Breast epithelium (tissue), 4 donors: ENCODE results near the gene JPH3. TPM values are rescaled to one million over a fixed set of nuclear protein-coding genes. Genes with fewer than 3 reads are reported as not detected.
"Not testable (repeated sequence)": the region's sequence is repeated elsewhere in the genome, so short reads cannot be mapped to it uniquely, and the experiment has no call there.

Source experiments
- DNase-seq, 2 donors: peaks; one replicate each; pipeline ENCODE4 v3.0.0-alpha.2; 2019; ENCODE audit warnings: low spot score in 2 of 2
- H3K27ac ChIP-seq, 2 donors: fragments of 200-600 bp; sonication (generic) in 1 of 2; one replicate each; pipeline ENCODE4 v1.5.1; 2016 to 2019; ENCODE audit warnings: mild to moderate bottlenecking in 1 of 2
- H3K27me3 ChIP-seq, 2 donors: fragments of 200-600 bp; sonication (generic) in 1 of 2; one replicate each; pipeline versions ENCODE4 v1.5.1 to v1.6.0; 2017 to 2019; ENCODE audit warnings: control low read depth in 1 of 2, mild to moderate bottlenecking in 1 of 2
- H3K36me3 ChIP-seq: fragments of 200-600 bp; one replicate; pipeline ENCODE4 v1.5.1; 2019
- H3K4me1 ChIP-seq, 2 donors: fragments of 200-600 bp; sonication (generic); one replicate each; pipeline ENCODE4 v1.5.1; 2016 to 2019; ENCODE audit warnings: control low read depth in 1 of 2
- H3K4me3 ChIP-seq, 3 donors: fragments of 200-600 bp; sonication (generic); 1 replicate in 2 of 3; 2 replicates in 1 of 3; pipeline ENCODE4 v1.5.1; 2016 to 2019; ENCODE audit warnings: mild to moderate bottlenecking in 3 of 3, moderate library complexity in 2 of 3
- H3K9me3 ChIP-seq, 2 donors: fragments of 200-600 bp; sonication (generic) in 1 of 2; one replicate each; pipeline ENCODE4 v1.5.1; 2016 to 2019; ENCODE audit warnings: control low read depth in 1 of 2
- CTCF ChIP-seq, 3 donors: fragments of 450-650 bp; IDR thresholded peaks; one replicate each; pipeline ENCODE4 v1.5.1; 2016 to 2017; ENCODE audit warnings: antibody characterized with exemption in 3 of 3, mild to moderate bottlenecking in 3 of 3, moderate library complexity in 3 of 3
- POLR2A ChIP-seq: fragments of 450-650 bp; IDR thresholded peaks from one replicate; pipeline ENCODE4 v1.6.1; 2016; ENCODE audit warnings: antibody characterized with exemption, mild to moderate bottlenecking, moderate library complexity
- POLR2AphosphoS5 ChIP-seq, 3 donors: sonication (generic); formaldehyde crosslinking; IDR thresholded peaks; one replicate each; pipeline ENCODE4 v1.6.1; 2017; ENCODE audit warnings: antibody characterized with exemption in 3 of 3
- intact Hi-C: fragments of 100-400 bp; cut with DNase I; formaldehyde crosslinking; loops from one replicate; pipeline ENCODE4 v1.15.1; 2023; ENCODE audit warnings: low total_unique reads
- total RNA-seq, 3 donors: library from RNA; depleted of rRNA; stranded (reverse); fragments of >200 nt; gene quantifications; one replicate each; pipeline ENCODE4 v1.1.0, GENCODE V29; 2016

Gene JPH3
- total RNA-seq, 3 donors from 2014 or later, result 0.33 TPM; not detected in 2

GRCh38 chr16:87677830-87678229 lies 75.5 kb downstream of the JPH3 start:
- Histone ChIP-seq H3K4me1 (no peaks in the 10 kb centered on the region), H3K4me3 (no peak overlapping the region), H3K9me3 (no peaks in the 10 kb centered on the region), H3K27me3 (peaks cover 0 to 22% of the 10 kb centered on the region in 2 donors), H3K27ac (no peak overlapping the region), H3K36me3 (no peaks in the 10 kb centered on the region)
- no peak for DNase-seq
- no peak for TF ChIP-seq POLR2A
- TF ChIP-seq CTCF (IDR thresholded peaks at IDR 0.05), result no peak
- no peak for TF ChIP-seq POLR2AphosphoS5 (IDR thresholded peaks at IDR 0.05)
- intact Hi-C loops, result no loop called here

- H3K9me3 ChIP-seq, result no peaks in the 10 kb centered on the region
- no peak overlapping the region for H3K4me3 ChIP-seq
- no peaks in the 10 kb centered on the region for H3K36me3 ChIP-seq
- intact Hi-C loops, result no loop called here
- no peaks in the 10 kb centered on the region for H3K4me1 ChIP-seq
- DNase-seq, result no peak
- peaks cover 0 to 27% of the 10 kb centered on the region in 2 donors for H3K27me3 ChIP-seq
- TF ChIP-seq POLR2AphosphoS5 (IDR thresholded peaks at IDR 0.05) (no peak), POLR2A (no peak), CTCF (IDR thresholded peaks at IDR 0.05) (no peak)
- H3K27ac ChIP-seq, result no peak overlapping the region
These were observed 76.3 kb downstream of the JPH3 start for GRCh38 chr16:87678618-87679017.

GRCh38 chr16:87679593-87680271 lies 77.4 kb downstream of the JPH3 start:
- Histone ChIP-seq H3K4me1 (no peaks in the 10 kb centered on the region), H3K27me3 (peaks cover 0 to 38% of the 10 kb centered on the region in 2 donors), H3K27ac (no peak overlapping the region), H3K9me3 (no peaks in the 10 kb centered on the region), H3K36me3 (no peaks in the 10 kb centered on the region), H3K4me3 (no peak overlapping the region)
- DNase-seq, result no peak
- intact Hi-C loops, result no loop called here
- TF ChIP-seq POLR2AphosphoS5 (IDR thresholded peaks at IDR 0.05), result no peak
- no peak for TF ChIP-seq CTCF (IDR thresholded peaks at IDR 0.05)
- TF ChIP-seq POLR2A, result no peak

GRCh38 chr16:87680272-87680644 lies 78.0 kb downstream of the JPH3 start:
- Histone ChIP-seq H3K36me3 (no peaks in the 10 kb centered on the region), H3K27ac (no peak overlapping the region), H3K9me3 (no peaks in the 10 kb centered on the region), H3K27me3 (peaks cover 0 to 43% of the 10 kb centered on the region in 2 donors), H3K4me1 (no peaks in the 10 kb centered on the region), H3K4me3 (no peak overlapping the region)
- intact Hi-C loops, result no loop called here
- TF ChIP-seq CTCF (IDR thresholded peaks at IDR 0.05), result no peak
- TF ChIP-seq POLR2A, result no peak
- no peak for TF ChIP-seq POLR2AphosphoS5 (IDR thresholded peaks at IDR 0.05)
- DNase-seq, result no peak

- H3K36me3 ChIP-seq, H3K27ac ChIP-seq, H3K4me1 ChIP-seq, H3K4me3 ChIP-seq, intact Hi-C loops, H3K9me3 ChIP-seq, DNase-seq: not testable (repeated sequence)
- peaks cover 3 to 52% of the 10 kb centered on the region in 2 donors for H3K27me3 ChIP-seq
These were observed 78.8 kb downstream of the JPH3 start for GRCh38 chr16:87681051-87681602.
